Measurements from ENCODE around the gene NHERF2.

NHERF2 gene

DNA sequence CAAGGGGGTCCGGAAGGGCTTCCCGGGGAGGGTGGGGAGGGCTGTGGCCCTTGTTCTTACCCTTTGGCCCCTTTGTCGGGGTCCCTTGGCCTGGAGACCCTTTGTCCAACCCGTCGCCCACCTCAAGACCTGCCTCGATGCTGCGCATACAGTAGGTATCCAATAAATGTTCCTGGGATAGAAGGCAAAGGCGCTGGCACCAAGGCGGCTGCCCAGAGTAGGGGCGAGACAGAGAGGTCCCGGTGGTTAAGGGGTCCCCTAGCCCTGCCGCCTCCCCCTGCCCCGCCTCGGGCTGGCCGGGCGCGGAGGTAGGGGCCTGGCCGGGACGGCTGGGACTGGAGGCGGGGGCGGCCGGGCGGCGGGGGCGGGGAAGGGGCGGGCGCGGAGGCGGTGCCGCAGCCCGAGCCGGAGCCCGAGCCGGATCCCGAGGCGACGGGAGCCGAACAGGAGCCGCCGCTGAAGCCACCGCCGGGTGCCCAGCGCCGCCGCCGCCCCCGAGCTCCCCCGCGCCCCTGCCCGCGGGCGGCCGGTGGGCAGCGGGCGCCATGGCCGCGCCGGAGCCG lies at the start of gene NHERF2:
TSS of gene NHERF2 (plus strand) at position 442 of the 563 bp plus-strand sequence. CDS start at position 546, 104 bp downstream.
- no peak for DNase-seq (ENCODE audit: low read depth)

DNA sequence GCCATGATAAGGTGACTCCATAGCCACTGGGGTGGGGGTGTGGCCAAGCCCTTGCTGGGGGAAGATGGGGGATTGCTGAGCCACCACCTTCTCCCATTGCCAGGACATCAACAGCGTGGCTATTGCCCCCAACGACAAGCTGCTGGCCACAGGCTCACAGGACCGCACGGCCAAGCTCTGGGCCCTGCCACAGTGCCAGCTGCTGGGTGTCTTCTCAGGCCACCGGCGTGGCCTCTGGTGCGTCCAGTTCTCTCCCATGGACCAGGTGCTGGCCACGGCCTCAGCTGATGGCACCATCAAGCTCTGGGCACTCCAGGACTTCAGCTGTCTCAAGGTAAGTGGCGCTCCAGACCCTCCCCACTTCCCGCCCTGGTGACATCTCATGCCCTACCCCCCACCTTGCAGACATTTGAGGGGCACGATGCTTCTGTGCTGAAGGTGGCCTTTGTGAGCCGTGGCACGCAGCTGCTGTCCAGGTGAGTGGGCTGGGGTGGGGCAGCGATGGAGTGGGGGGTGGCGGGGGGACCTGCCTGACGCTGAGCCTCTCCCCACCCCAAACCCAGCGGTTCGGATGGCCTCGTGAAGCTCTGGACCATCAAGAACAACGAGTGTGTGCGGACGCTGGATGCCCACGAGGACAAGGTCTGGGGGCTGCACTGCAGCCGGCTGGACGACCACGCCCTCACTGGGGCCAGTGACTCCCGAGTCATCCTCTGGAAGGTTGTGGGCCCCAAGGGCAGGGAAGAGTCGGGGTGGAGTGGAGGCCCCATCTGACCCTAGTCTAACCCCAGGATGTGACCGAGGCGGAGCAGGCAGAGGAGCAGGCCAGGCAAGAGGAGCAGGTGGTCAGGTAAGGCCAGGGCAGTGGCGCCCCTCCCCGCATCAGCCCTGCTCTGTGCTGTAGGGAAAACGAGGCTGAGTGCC lies 49.5 kb upstream of the NHERF2 start:
- DNase-seq (ENCODE audit: low read depth), result no peak

DNA sequence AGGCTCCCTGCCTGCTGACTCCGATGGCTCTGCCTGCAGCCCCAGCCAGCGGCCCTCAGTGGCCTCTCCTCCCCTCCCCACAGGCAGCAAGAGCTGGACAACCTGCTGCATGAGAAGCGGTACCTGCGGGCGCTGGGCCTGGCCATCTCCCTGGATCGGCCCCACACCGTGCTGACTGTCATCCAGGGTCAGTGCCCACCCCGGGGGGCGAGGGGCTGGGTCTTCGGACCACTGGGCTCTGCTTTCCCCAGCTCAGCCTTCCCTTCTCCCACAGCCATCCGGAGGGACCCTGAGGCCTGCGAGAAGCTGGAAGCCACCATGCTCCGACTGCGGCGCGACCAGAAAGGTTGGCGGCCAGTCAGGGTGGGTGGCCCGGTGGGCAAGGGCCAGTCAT lies 48.8 kb upstream of the NHERF2 start:
- no peak for DNase-seq (ENCODE audit: low read depth)

DNA sequence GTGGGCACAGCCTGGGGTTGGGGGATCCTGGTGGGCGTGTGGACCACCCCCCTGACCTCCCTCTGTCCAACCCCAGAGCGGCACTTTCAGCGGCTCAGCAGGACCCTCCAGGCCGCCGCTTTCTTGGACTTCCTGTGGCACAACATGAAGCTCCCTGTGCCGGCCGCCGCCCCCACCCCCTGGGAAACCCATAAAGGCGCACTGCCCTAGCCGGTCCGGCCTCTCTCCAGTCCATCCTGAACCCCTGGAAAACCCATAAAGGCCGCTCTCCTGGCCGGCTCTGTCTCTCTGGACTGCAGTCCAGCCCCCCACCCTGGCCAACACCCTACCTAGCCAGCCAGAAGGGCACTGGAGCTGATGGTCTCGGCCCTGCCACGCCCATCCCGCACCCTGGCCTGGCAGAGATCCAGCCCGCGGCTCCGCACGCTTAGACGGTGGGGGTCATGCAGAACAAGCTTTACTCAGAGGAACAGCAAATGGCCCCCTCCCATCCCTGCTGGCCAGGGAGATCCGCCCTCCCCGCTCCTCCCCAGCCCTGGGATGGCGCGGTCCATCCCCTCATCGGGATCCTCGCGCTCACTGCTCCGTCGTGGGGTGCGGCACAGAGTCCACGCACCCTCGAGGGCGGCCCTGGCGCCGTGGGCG lies 48.1 kb upstream of the NHERF2 start:
- no peak for DNase-seq (ENCODE audit: low read depth)

DNA sequence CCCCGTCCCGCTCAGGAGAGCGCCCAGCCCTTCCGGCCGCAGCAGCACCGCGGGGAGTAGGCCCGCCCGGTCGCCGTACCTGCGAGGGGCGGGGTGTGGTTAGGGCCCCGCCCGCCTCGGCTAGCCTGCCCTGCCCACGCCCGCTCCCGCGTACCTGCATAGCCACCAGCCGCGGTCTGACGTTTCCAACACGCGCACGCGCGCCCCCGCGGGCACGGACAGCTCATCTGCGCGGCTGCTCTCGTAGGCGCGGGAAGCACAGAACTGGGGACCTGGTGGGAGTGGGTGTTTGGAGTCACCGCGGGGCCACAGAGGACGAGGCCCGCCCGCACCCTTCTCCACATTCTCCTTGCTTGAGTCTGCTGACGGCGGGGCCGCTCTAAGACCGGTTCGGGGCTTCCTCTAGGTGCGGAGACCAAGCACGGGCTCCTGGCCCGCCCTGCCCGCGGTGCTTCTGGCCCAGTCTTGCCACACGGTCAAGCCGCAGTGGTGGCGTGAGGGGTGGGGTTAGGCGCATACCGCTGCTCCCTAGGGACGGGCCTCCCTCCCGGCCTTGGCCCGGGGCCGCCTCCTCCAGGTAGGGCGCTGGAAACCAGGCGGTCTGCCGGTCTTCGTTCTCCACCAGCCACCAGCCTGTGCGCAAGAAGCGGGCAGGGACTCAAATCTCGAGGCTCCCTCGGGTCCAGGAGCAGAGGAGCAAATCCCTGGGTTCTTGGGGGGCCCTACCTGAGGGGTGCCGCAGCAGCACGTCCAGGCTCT lies 47.3 kb upstream of the NHERF2 start:
- no peak for DNase-seq (ENCODE audit: low read depth)

DNA sequence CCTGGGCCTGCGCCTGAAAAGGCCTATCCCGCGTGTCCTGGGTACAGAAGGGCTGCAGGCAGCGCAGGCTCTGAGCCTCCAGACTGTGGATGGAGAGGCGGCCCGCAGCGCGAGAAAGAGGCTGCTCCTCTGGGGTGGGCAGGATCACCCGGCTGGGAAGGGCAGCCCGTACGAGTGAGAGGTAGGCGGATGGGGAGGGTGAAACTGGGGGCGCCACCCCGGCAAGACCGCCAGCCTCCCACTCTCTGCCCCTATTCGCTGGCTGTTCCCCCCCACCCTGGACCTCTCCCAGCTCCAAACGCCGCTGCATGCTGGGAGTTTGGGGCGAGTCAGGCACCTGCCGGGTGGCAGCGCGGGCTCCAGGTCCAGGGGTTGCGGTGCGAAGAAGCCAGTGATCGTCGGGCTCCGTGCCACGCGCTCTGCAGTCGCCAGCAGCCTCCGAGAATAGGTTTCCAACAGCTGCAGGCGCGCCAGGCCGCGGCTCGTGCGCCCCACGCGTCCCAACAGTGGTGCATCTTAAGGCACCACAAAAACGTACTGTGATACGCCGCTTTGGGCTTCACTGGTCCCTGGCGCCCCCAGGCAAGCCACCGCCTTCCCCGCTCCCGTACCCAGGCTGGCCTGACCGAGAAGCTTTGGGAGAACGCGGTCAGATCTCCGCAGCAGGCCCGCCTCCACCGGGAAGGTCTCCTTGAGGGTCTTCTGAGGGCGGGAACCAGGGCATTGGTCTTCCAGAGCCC lies 46.5 kb upstream of the NHERF2 start:
- DNase-seq (ENCODE audit: low read depth), result no peak

DNA sequence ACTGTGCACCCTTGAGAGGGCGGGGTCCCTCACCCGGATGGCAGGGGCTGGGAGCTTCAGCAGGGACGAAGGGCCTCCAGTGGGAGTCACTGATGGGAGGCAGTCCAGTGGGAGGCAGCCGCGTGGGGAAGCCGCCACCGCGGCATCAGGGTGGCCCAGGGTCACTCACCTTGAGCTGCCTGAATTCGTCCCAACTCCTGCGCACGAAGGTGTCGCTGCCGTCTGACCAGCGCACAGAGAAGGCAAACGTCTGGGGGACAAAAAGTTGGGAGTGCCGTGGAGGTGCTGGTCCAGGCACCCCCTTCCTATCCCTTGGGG lies 46.0 kb upstream of the NHERF2 start:
- no peak for DNase-seq (ENCODE audit: low read depth)

DNA sequence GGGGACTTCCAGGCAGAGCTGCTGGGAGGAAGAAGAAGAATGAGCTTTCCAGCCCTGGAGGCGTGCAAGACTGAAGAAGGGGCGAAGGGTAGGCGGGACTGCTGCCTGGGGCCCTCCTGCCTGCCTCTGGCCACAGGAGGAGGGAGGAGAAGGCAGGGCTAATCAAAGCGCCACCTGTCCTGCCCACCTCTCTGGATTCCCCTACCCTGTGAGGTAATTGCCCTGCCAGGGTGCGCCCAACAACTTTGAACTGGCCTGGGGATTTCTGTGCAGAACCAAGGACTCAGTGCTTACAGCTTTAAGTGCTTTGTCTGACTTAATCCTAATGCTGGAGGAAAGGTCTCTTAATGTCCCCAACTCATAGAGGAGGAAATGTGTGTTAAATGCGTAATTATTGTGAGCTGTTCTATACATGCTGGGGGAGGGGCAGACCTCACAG lies 45.3 kb upstream of the NHERF2 start, which contains the start of gene NOXO1:
TSS of gene NOXO1 (minus strand) at position 72 of the 439 bp plus-strand sequence. CDS start 290 bp downstream, outside the sequence.
- DNase-seq (ENCODE audit: low read depth), result no peak

DNA sequence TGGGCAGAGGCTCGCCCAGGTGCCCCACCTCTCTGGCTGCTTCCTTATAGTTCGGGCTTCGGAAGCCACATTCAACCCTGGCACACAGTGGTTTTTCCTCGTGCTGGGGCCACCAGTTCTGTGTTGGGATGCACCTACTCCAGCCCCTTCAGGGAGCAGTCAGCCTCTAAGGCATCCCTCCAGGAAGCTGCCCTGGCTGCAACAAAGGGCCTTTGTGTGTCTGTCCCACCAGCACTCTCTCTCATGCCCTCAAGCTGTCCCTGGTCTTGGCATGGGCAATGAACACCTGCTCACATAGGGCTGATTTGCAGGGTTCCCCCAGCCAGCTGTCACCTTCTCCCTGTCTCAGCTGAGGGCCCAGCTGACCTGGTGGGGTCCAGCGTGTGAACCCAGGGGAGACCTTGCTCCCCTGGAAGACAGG lies 44.7 kb upstream of the NHERF2 start:
- no peak for DNase-seq (ENCODE audit: low read depth)

DNA sequence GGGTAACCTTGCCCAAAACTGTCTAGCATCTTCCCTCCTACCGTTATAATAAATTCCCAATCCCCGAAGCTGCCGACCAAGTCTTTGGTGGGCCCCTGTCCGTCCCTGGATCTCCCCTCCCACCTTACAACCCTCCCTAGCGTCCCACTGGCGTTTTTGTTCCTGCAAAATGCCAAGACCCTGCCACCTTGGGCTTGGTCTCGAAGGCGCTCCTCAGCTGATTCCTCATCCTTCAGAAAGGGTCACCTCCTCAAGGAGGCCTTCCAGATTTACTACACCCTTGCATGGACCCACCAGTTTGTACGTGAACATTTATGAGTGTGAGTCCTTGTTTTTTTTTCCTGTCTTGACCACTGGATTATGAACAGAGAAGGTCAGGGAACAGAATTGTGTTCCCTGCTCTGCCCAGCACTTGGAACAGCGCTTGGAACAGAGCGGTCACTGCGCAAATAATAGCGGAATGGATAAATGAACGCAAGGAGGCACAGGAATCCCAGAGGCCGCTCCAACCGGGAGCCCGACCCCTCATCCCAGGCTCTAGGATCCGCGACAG lies 43.6 kb upstream of the NHERF2 start:
- no peak for DNase-seq (ENCODE audit: low read depth)

DNA sequence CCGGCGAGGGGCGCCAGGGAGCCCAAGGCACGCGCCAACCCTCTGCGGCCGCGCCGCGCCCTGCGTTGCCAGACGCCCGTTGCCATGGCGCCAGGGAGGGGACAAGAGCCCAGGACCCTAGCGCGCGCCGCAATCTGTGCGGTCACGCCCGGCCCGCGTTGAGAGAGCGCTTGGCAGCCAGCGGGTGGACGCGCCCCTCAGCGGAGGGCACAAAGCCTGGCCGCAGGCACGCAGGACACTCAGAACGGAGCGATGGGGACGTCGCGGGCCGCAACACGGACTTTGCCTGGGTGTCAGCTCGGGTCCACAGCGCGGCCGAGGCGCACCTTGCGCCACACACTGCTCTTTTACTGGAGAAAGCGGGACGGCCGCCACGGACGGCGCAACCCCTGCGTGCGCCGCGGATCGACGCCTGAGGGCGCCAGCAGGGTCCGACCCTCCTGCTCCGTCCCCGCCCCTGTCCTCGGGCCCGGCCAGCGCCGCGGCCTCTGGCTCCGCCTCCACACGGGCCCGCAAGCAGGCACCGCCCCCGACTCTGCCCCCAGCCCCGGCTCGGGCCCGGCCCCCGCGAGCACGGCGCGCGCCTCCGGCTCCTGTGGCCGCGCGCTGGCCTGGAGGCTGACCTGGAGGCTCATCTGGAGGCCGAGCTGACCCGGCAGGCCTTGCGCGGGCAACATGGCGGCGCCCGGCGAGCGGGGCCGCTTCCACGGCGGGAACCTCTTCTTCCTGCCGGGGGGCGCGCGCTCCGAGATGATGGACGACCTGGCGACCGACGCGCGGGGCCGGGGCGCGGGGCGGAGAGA lies 43.0 kb upstream of the NHERF2 start, which contains the start of gene GFER:
TSS of gene GFER (plus strand) at position 650 of the 803 bp plus-strand sequence. CDS start at position 676, 26 bp downstream.
- peak; percentile 85 for DNase-seq (ENCODE audit: low read depth)

DNA sequence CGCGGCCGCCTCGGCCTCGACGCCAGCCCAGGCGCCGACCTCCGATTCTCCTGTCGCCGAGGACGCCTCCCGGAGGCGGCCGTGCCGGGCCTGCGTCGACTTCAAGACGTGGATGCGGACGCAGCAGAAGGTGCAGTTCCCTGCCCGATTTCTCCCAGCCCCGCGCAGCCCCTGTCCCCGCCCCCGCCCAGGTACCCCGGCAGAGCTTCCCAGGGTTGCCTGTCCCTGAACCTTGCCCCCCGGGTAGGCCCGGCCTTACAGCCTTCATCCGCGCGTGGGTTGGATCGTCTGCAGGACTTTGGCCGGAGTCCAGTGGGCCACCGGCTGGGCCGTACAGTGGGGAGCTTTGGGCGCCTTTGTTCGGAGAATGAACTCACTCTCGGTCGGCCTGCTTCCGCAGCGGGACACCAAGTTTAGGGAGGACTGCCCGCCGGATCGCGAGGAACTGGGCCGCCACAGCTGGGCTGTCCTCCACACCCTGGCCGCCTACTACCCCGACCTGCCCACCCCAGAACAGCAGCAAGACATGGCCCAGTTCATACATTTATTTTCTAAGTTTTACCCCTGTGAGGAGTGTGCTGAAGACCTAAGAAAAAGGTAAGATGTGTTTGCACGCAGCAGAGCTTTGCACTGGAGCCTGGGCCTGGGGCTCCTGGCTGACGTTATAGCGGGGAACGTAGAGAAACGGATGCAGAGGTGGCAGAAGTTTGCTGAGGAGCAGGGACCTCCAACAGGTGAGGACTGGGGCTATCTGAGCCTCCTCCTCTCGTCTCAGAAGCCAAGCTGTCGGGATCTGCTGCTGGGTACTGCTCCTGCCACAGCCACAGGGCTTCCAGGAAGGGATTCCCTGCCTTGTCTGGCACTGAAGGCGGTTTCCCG lies 42.1 kb upstream of the NHERF2 start:
- no peak for DNase-seq (ENCODE audit: low read depth)

DNA sequence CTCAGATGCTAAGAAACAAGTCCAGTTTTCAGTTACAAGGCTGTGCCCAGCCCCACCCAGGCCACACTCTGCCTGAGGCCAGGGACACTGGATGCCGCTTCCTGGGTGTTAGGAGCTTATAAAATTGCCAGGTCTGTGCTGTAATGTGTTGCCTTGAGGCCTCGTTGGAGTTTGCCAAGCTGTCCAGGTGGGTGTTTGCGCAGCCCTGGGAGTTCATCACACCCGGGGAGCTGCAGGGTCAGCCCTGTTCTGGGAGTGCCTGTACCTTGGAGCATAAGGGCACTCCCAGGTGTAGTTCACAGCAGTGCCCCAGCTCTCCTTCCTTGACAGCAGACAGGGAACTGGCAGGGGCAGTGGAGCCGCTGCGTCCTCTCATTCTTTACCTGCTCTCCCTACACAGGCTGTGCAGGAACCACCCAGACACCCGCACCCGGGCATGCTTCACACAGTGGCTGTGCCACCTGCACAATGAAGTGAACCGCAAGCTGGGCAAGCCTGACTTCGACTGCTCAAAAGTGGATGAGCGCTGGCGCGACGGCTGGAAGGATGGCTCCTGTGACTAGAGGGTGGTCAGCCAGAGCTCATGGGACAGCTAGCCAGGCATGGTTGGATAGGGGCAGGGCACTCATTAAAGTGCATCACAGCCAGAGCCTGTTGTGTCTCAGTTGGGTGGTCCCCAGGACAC lies 41.1 kb upstream of the NHERF2 start:
- no peak for DNase-seq (ENCODE audit: low read depth)

DNA sequence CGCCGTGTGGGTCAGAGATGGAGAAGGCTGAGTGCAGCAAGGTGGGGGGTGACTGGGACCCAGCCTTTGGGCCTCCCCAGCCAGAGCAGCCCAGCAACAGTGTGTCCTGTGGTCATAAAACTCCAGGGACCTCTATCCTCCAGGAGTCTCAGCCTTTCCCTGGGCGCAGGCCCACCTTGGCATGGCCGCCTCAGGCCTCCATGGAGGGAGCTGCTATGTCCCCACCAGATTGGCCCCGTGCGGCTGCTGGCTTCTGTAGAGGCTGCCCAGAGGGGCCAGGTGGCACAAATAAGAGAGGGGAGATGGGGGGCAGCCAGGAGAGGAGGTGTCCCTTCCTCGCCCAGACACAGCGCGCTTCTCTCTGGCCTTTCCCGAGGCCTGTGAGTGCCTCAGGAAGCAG lies 39.5 kb upstream of the NHERF2 start:
- DNase-seq (ENCODE audit: low read depth), result no peak

DNA sequence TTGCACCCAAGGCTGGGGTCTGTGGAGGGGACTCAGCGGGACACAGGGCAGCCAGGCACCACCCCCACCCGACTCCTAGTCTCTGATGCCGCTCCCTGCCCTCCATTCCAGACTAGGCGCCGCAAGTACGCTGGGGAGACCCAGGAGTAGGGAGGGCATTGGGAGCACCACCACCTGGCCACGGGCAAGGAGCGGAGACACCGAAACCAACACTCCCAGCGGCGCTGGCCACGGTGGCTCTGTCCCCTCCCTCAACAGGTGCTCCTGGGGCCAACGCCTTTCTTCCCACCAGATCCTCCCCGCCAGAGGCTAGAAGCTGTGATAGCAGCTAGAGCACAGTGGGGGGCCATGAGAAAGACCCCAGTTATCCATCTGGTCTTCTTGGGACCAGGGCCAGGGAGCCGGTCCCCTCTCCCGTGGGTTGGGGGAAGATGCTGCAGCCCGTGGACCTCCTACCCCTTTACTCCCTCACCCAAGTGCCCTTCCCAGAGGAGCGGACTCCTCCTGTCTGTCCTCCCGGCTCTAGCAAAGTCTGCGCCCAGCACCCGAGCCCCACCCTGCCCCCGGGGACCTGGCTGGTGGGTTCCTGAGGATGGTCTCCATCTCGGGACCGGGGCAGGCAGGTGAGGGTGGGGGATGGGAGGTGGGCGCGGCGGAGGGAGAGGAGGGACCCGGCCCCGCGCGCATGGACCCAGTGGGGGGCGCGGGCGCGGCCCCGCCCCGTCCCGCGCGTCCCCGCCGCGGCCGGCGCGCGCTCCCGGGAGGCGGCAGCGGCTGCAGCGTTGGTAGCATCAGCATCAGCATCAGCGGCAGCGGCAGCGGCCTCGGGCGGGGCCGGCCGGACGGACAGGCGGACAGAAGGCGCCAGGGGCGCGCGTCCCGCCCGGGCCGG lies 37.2 kb upstream of the NHERF2 start, which contains the start of gene SYNGR3:
TSS of gene SYNGR3 (plus strand) at position 762 of the 892 bp plus-strand sequence. CDS start 133 bp downstream, outside the sequence.
- DNase-seq (ENCODE audit: low read depth), result no peak

DNA sequence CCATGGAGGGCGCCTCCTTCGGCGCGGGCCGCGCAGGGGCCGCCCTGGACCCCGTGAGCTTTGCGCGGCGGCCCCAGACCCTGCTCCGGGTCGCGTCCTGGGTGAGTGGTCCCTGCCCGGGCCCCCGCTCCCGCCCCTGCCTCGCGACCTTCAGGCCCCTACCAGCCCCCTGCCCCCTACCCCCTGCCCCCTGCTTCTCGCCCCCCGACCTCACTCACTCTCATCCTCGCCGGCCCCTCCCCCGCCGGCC lies 36.7 kb upstream of the NHERF2 start:
- DNase-seq (ENCODE audit: low read depth), result no peak

DNA sequence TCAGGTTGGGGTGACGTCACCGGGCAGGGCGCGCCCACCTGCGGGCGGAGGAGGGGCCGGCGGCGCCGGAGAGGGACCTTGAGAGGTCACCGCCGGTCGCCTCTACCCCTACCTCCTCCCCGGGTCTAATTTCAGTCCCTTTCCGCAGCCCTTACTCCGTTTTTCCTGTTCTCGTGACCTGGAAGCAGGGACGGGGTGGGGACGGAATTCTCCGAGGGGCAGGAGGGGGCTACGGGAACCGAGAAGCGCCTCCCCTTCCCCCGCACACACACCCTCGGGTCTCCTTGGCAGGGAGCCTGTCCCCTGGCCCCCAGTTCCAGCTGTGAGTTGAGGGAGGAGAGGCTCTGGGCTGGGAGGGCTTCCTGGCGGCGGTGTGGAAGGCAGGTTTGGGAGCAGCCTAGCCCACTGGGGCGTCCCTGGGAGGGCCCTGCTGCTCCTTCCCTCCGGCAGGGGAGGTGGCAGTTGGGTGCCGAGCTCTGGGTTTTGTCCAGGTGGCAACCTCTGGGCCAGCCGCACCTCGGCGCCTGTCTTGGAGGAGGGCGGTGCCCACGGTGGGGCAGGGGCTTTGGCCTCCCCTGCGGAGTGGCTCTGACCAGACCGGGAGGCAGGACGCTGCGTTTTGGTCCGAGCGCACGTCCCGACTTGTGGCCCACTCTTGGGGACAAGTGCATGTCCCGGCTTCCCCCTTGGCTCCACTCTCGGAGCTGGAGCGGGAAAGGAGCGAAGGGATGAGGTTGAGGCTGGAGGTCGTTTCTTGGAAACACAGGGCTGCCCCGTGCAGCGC lies 36.2 kb upstream of the NHERF2 start:
- DNase-seq (ENCODE audit: low read depth), result no peak
